Measurements from ENCODE around the gene CFD. TPM values are rescaled to one million over a fixed set of nuclear protein-coding genes. Genes with fewer than 3 reads are reported as not detected.

The CFD gene
- total and polyA plus RNA-seq, 10 of the 15 experiments (the other 5 are each of a cell fraction or from before 2014, with no cell fraction given) = 0.05 to 1.1 (median 0.38) TPM; not detected in 4

DNA sequence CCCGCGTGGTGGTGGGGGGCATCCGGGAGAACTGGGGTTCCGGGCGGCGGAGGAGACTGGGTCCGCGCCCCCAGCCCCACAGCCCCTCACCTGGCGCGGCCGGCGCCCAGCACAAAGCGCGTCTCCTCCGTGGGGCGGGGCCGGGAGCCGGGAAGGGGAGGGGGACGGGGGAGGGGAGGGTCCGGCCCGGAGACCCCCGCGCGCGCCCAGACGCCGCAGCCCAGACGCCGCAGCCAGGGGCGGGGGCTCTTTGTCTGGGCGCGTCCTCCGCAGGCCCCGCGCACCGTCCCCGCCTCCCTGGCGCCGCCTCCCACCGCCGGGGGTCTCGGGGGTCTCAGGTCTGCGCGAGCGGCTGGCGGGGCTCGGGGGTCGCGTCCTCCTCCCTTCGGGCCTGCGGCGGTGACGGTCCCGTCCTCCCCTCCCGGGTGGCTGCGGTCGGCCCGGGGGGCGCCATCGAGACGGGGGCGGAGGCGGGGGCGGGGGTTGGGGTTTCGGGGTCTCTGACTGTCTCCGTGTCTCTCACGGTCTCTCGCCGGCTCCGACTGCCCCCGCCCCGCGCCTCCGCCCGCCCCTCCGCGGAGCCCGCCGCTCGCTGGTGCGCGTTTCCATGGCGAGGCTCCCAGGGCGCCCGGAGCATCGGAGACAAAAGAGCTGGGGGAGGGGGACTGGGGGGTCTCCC lies 37.5 kb upstream of the CFD start, which contains the start of gene PLPPR3:
PLPPR3 (minus strand) TSS at position 131 of the 679 bp plus-strand sequence. CDS start 396 bp downstream, outside the sequence.
- Histone ChIP-seq H3K27me3 (replicated peaks in 1 of 2; ENCODE audit: control insufficient read depth in 2 of 2, insufficient read depth in 2 of 2, low read length in 1 of 2) (no peaks in the 10 kb centered on the region), H3K9me3 (replicated peaks; ENCODE audit: control insufficient read depth, insufficient read depth, low read length) (no peaks in the 10 kb centered on the region), H3K27ac (ENCODE audit: control insufficient read depth, insufficient read depth) (no peak within 1 kb of the TSS), H3K4me2 (ENCODE audit: control insufficient read depth, insufficient read depth) (no peak within 1 kb of the TSS), H3K79me2 (ENCODE audit: control insufficient read depth, insufficient read depth, low read length) (no peaks in the 10 kb centered on the region), H3K4me3 (no peak within 1 kb of the TSS), H3K4me1 (ENCODE audit: control insufficient read depth, insufficient read depth, low read length) (no peaks in the 10 kb centered on the region), H3K9ac (ENCODE audit: control insufficient read depth, insufficient read depth, low read length) (no peak within 1 kb of the TSS), H3K36me3 (ENCODE audit: control insufficient read depth in 2 of 2, insufficient read depth in 2 of 2, low read length in 1 of 2) (no peaks in the 10 kb centered on the region), H2AFZ (ENCODE audit: control insufficient read depth, low read depth, low read length) (no peak within 1 kb of the TSS), H4K20me1 (ENCODE audit: control insufficient read depth, insufficient read depth) (no peaks in the 10 kb centered on the region)
- whole genome bisulfite sequencing (ENCODE audit: insufficient coverage, insufficient replicate concordance, low lambda C conversion rate, missing lambda C conversion rate) = 12% methylated on average over 25 of the region's 86 CpGs
- ChIA-PET RAD21 (ENCODE audit: unreplicated experiment) (no interaction called here), SMC1A (ENCODE audit: uncharacterized antibody, unreplicated experiment) (no interaction called here), POLR2A (no interaction called here), CTCF (no interaction called here)
- no peak for ATAC-seq
- in situ Hi-C loops (cut with MboI) (no loop called here), intact Hi-C loops (cut with micrococcal nuclease; ENCODE audit: unreplicated experiment) (no loop called here)
- no peak for TF ChIP-seq ZNF217 (IDR thresholded peaks at IDR 0.05)
- TF ChIP-seq, protein P1, sequence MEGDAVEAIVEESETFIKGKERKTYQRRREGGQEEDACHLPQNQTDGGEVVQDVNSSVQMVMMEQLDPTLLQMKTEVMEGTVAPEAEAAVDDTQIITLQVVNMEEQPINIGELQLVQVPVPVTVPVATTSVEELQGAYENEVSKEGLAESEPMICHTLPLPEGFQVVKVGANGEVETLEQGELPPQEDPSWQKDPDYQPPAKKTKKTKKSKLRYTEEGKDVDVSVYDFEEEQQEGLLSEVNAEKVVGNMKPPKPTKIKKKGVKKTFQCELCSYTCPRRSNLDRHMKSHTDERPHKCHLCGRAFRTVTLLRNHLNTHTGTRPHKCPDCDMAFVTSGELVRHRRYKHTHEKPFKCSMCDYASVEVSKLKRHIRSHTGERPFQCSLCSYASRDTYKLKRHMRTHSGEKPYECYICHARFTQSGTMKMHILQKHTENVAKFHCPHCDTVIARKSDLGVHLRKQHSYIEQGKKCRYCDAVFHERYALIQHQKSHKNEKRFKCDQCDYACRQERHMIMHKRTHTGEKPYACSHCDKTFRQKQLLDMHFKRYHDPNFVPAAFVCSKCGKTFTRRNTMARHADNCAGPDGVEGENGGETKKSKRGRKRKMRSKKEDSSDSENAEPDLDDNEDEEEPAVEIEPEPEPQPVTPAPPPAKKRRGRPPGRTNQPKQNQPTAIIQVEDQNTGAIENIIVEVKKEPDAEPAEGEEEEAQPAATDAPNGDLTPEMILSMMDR (IDR thresholded peaks at IDR 0.05 in 2 of 3, conservative IDR thresholded peaks at IDR 0.05 in 1 of 3; ENCODE audit: control insufficient read depth in 2 of 3, extremely low read depth in 1 of 3, insufficient read depth in 1 of 3, low read depth in 3 of 3, low read length in 3 of 3) = no peak
- no peak for TF ChIP-seq PAX5 (IDR thresholded peaks at IDR 0.05; ENCODE audit: borderline replicate concordance, low read depth, low read length)
- TF ChIP-seq MAX (IDR thresholded peaks at IDR 0.05; ENCODE audit: low read depth, low read length) = no peak
- no peak for TF ChIP-seq E2F8 (IDR thresholded peaks at IDR 0.05; ENCODE audit: low read depth, partially characterized antibody)
- TF ChIP-seq CUX1 (IDR thresholded peaks at IDR 0.05; ENCODE audit: insufficient replicate concordance, low read depth, low read length) = no peak
- TF ChIP-seq BCL11A (IDR thresholded peaks at IDR 0.05; ENCODE audit: low read depth, low read length) = no peak
- no peak for TF ChIP-seq KAT2A (conservative IDR thresholded peaks at IDR 0.05; ENCODE audit: control insufficient read depth, low read depth, low read length)
- TF ChIP-seq ATF7 (IDR thresholded peaks at IDR 0.05; ENCODE audit: low read depth) = no peak
- TF ChIP-seq MTA3 (IDR thresholded peaks at IDR 0.05; ENCODE audit: borderline replicate concordance, low read length) = no peak
- no peak for TF ChIP-seq CHD2 (IDR thresholded peaks at IDR 0.05; ENCODE audit: borderline replicate concordance, low read depth, low read length)
- TF ChIP-seq ZNF24 (IDR thresholded peaks at IDR 0.05) = no peak
- TF ChIP-seq CHD4 (IDR thresholded peaks at IDR 0.05) = no peak
- TF ChIP-seq MYC (IDR thresholded peaks at IDR 0.05; ENCODE audit: insufficient read depth, insufficient read length, insufficient replicate concordance, low read length, severe bottlenecking) = no peak
- FAIRE-seq = no peak
- no peak for DNase-seq (ENCODE audit: low read depth, low spot score)
- BruUV-seq (replicated peaks) = no TSS peak
